Thoracic aorta (tissue), 2 donors: ENCODE results near the gene ATAD3C. TPM values are rescaled to one million over a fixed set of nuclear protein-coding genes. Genes with fewer than 3 reads are reported as not detected.
"Not testable (repeated sequence)": the region's sequence is repeated elsewhere in the genome, so short reads cannot be mapped to it uniquely, and the experiment has no call there.

ENCODE experiments used
- ATAC-seq: fragments of 150-250 bp; one replicate; pipeline ENCODE4 v1.8.0; 2017; ENCODE audit warnings: low read depth; ENCODE audit not compliant: insufficient number of reproducible peaks, low FRiP score
- DNase-seq: peaks from one replicate; pipeline ENCODE4 v3.0.0-alpha.2; 2020; ENCODE audit warnings: low spot score
- H3K27ac ChIP-seq, 2 donors: fragments of 200-600 bp; sonication (generic); 1 replicate in 1 of 2; 2 replicates in 1 of 2; pipeline ENCODE4 v1.5.1; 2016; ENCODE audit warnings: mild to moderate bottlenecking in 2 of 2, moderate library complexity in 2 of 2
- H3K27me3 ChIP-seq: fragments of 200-600 bp; sonication (generic); replicated peaks from 2 replicates; pipeline ENCODE4 v1.6.0; 2016; ENCODE audit warnings: mild to moderate bottlenecking; ENCODE audit not compliant: insufficient read depth
- H3K36me3 ChIP-seq: fragments of 200-600 bp; sonication (generic); one replicate; pipeline ENCODE4 v1.5.1; 2016
- H3K4me1 ChIP-seq, 2 donors: fragments of 200-600 bp; sonication (generic); 1 replicate in 1 of 2; 2 replicates in 1 of 2; pipeline versions ENCODE4 v1.5.1 to v1.6.0; 2016; ENCODE audit warnings: low read depth in 2 of 2, mild to moderate bottlenecking in 1 of 2; ENCODE audit not compliant: control insufficient read depth in 1 of 2
- H3K4me3 ChIP-seq: fragments of 200-600 bp; sonication (generic); 2 replicates; pipeline ENCODE4 v1.5.1; 2016; ENCODE audit warnings: mild to moderate bottlenecking
- H3K9me3 ChIP-seq: fragments of 200-600 bp; sonication (generic); 2 replicates; pipeline ENCODE4 v1.5.1; 2016
- total RNA-seq, 2 donors: library from RNA; depleted of rRNA; stranded (reverse); fragments of >200 nt; gene quantifications; one replicate each; pipeline versions ENCODE4 v1.1.0 to v1.2.3, GENCODE V29; 2016
- TF ChIP-seq, protein P1 (sequence below): fragments of 200-600 bp; sonication (generic); IDR thresholded peaks from one replicate; pipeline ENCODE4 v1.5.1; 2019; ENCODE audit warnings: antibody characterized with exemption

The ATAD3C gene
- total RNA-seq, 2 donors from 2014 or later, result 0.27 TPM; not detected in 1

DNA sequence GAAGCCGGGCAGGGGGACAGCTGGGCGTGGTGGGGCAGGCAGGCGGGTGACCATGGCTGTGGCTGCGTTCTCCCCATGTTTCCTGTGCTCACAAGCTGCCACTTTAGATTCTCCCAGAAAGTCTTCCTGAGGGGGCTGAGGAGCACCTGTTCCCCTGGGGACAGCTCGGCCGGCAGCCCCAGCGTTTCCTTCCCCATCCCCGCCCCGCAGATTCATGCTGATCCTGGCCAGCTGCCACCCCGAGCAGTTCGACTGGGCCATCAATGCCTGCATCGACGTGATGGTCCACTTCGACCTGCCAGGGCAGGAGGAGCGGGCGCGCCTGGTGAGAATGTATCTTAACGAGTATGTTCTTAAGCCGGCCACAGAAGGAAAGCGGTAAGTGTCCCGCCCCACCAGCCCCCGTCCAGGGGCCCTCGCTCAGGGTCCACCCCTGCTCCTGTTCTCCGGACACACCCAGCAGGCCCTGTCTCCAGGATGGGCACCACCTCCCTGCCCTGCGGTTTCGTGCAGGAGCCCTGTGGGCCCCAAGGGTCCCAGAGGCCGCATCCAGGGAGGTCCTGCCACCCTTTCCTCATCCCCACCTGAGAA, 11.1 kb downstream of the ATAD3C start:
- H3K4me3 ChIP-seq, result no peak overlapping the region
- no peak for DNase-seq
- ATAC-seq, result no peak
- H3K27me3 ChIP-seq, result no peaks in the 10 kb centered on the region
- TF ChIP-seq, protein P1, sequence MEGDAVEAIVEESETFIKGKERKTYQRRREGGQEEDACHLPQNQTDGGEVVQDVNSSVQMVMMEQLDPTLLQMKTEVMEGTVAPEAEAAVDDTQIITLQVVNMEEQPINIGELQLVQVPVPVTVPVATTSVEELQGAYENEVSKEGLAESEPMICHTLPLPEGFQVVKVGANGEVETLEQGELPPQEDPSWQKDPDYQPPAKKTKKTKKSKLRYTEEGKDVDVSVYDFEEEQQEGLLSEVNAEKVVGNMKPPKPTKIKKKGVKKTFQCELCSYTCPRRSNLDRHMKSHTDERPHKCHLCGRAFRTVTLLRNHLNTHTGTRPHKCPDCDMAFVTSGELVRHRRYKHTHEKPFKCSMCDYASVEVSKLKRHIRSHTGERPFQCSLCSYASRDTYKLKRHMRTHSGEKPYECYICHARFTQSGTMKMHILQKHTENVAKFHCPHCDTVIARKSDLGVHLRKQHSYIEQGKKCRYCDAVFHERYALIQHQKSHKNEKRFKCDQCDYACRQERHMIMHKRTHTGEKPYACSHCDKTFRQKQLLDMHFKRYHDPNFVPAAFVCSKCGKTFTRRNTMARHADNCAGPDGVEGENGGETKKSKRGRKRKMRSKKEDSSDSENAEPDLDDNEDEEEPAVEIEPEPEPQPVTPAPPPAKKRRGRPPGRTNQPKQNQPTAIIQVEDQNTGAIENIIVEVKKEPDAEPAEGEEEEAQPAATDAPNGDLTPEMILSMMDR, result no peak
- H3K9me3 ChIP-seq, result no peaks in the 10 kb centered on the region
- H3K4me1 ChIP-seq, result no peaks in the 10 kb centered on the region
- no peak overlapping the region for H3K27ac ChIP-seq
- no peaks in the 10 kb centered on the region for H3K36me3 ChIP-seq

DNA sequence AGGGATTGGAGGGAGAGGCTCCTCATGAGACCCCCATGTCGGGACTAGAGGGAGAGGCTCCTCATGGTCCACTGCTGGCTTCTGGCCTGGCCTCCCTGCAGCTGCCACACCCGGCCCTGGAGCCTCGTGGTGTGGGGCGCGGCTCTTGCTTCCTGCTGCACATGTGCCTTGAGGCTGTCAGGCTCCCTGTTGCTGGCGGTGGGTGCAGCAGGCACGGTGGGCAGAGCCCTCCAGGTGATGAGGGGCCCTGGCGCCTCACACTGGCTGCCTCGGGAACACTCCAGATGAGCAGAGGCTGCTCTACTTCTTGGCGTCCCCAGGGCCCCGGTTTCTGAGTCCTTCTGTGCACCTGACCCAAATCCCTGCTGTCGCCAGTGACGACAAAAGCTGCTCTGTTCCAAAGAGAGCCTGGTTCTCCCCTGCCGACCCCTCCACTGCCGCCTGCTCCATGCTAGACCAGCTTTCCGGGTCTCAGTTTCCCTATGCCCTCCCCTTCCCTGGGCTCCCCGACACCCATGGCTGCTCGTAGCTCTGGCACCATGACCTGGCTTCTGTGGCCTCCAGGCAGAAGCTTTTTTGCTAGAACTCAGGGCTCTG, 12.3 kb downstream of the ATAD3C start:
- Histone ChIP-seq H3K4me3 (no peak overlapping the region), H3K27me3 (no peaks in the 10 kb centered on the region), H3K4me1 (no peaks in the 10 kb centered on the region), H3K9me3 (no peaks in the 10 kb centered on the region), H3K27ac (no peak overlapping the region), H3K36me3 (no peaks in the 10 kb centered on the region)
- TF ChIP-seq, protein P1, result no peak
- ATAC-seq (no peak), DNase-seq (no peak)

DNA sequence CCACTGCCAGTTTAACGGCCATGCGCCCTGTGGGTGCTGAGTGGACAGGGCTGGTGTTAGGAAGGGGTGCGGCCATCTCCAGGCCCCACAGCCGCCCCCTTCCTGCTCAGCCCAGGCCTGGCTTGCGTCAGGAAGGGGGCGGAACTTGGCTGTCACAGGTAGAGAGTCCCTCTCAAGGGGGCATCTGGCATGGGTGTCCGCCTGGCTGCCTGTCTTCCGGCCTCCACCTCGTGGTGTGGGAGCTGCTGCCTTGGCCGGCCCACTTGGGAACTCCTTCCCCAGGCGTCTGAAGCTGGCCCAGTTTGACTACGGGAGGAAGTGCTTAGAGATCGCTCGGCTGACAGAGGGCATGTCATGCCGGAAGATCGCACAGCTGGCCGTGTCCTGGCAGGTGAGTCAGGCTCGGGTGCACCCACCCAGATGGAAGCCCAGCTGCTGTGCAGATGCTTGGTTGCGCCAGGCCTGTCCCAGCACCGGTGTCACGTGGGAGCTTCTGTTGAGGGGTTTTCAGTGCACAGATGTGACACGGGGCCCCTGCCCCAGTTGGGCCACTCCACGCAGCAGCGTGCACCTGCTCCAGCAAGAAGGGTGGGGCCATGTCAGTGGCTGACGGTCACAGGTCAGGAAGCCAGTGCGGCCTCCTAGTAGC, 13.0 kb downstream of the ATAD3C start:
- Histone ChIP-seq H3K9me3 (no peaks in the 10 kb centered on the region), H3K27ac (no peak overlapping the region), H3K27me3 (no peaks in the 10 kb centered on the region), H3K4me1 (no peaks in the 10 kb centered on the region), H3K36me3 (no peaks in the 10 kb centered on the region), H3K4me3 (no peak overlapping the region)
- ATAC-seq, result no peak
- TF ChIP-seq, protein P1, result no peak
- no peak for DNase-seq

GRCh38 chr1:1463312-1463711, 13.8 kb downstream of the ATAD3C start:
- Histone ChIP-seq H3K27ac (no peak overlapping the region), H3K4me1 (no peaks in the 10 kb centered on the region), H3K36me3 (no peaks in the 10 kb centered on the region), H3K27me3 (no peaks in the 10 kb centered on the region), H3K4me3 (no peak overlapping the region), H3K9me3 (no peaks in the 10 kb centered on the region)
- TF ChIP-seq, protein P1, result no peak
- ATAC-seq (no peak), DNase-seq (no peak)

DNA sequence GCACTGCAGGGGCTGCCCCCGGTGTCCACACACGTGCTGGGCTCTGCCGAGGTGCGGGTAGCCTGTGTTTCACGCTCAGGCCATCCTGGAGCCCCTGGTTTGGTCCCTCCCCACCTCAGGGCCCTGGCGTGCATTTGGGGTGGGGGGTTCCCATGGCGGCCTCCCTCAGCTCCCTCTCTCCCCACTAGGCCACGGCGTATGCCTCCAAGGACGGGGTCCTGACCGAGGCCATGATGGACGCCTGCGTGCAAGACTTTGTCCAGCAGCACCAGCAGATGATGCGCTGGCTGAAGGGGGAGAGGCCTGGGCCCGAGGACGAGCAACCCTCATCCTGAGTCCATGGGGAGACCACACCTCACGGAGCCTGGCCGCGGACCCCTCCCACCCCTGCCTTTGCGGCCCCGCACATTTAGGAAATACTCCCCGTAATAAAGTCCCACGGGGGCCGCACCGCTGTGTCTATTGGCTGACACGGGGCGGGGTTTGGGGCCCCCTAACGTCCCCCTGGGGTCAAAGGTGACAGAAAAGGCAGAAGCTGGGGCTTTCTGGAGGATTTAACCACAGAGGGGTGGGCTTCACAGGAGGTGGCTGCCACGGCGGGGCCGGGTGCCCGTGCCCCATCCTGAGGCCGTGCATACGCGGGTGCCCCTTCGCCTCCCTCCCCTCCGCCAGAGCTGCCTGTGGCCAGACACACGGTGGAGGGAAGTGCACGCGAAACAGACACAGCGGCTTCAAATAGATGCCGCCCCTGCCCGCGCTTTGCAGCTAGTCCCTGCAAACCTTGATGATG, 18.9 kb downstream of the ATAD3C start:
- not testable (repeated sequence) for ATAC-seq, H3K9me3 ChIP-seq, H3K4me3 ChIP-seq, DNase-seq, H3K27ac ChIP-seq, H3K27me3 ChIP-seq, H3K36me3 ChIP-seq
- peaks cover 11 to 13% of the 10 kb centered on the region in 2 donors for H3K4me1 ChIP-seq
